RWPE1 (cell line): ENCODE data around the gene WWOX.

ENCODE experiments used
- CTCF ChIA-PET: fragments of 350-600 bp; sonication (Branson Sonifier 250); formaldehyde crosslinking; extraction: SDS; loops from one replicate; lab custom pipeline; 2021; lab: Yijun Ruan, JAX
- POLR2A ChIA-PET: fragments of 400-600 bp; formaldehyde crosslinking; extraction: SDS; loops from one replicate; lab custom pipeline; 2020; ENCODE audit warnings: antibody characterized with exemption; ENCODE audit not compliant: low non-redundant PET; lab: Yijun Ruan, JAX
- DNase-seq: peaks from one replicate; pipeline ENCODE4 v3.0.0; 2012; ENCODE audit warnings: low spot score
- H3K27ac ChIP-seq: fragments of 450-650 bp; 2 replicates; pipeline ENCODE4 v1.5.1; 2017
- CTCF ChIP-seq: fragments of 450-650 bp; conservative IDR thresholded peaks from 2 replicates; pipeline ENCODE4 v1.5.1; 2017; ENCODE audit warnings: low read depth, mild to moderate bottlenecking

The WWOX gene

GRCh38 chr16:78297066-78297666 lies 197.7 kb downstream of the WWOX start:
- CTCF ChIA-PET, result no interaction called here
- POLR2A ChIA-PET, result no interaction called here

GRCh38 chr16:78298986-78299385 lies 199.5 kb downstream of the WWOX start:
- POLR2A ChIA-PET, result no interaction called here
- H3K27ac ChIP-seq, result no peak overlapping the region
- CTCF ChIA-PET, result interaction anchor here (0.6 to 0.7 kb wide), 2 partner anchors 400 to 1256 kb away, joined by 3 read pairs; no protein-coding TSS in a partner anchor
- DNase-seq, result no peak
- no peak for TF ChIP-seq CTCF

More at GRCh38 chr16:78297066-78297666, 197.7 kb downstream of the WWOX start:
- H3K27ac ChIP-seq, result no peak overlapping the region
- TF ChIP-seq CTCF, result no peak
- DNase-seq, result no peak

GRCh38 chr16:78300469-78300868 lies 201.0 kb downstream of the WWOX start:
- DNase-seq, result no peak
- TF ChIP-seq CTCF, result no peak
- no peak overlapping the region for H3K27ac ChIP-seq
- CTCF ChIA-PET, result no interaction called here
- POLR2A ChIA-PET, result no interaction called here

- no peak for DNase-seq
- no peak overlapping the region for H3K27ac ChIP-seq
- POLR2A ChIA-PET, result no interaction called here
- CTCF ChIA-PET, result no interaction called here
- no peak for TF ChIP-seq CTCF
Measured at GRCh38 chr16:78303946-78304345, 204.5 kb downstream of the WWOX start.

GRCh38 chr16:78306361-78306760 lies 206.9 kb downstream of the WWOX start:
- no peak for DNase-seq
- ChIA-PET CTCF (no interaction called here), POLR2A (no interaction called here)
- H3K27ac ChIP-seq, result no peak overlapping the region
- TF ChIP-seq CTCF, result no peak

GRCh38 chr16:78307824-78308528 lies 208.5 kb downstream of the WWOX start:
- peak; percentile 8 for DNase-seq
- POLR2A ChIA-PET, result no interaction called here
- TF ChIP-seq CTCF, result no peak
- H3K27ac ChIP-seq, result no peak overlapping the region
- CTCF ChIA-PET, result no interaction called here
